ENCODE results near the gene KRTAP23-1.

The KRTAP23-1 gene

GRCh38 chr21:30320215-30320614 lies 28.2 kb downstream of the KRTAP23-1 start, which contains the start of gene KRTAP26-1:
Gene KRTAP26-1 (minus strand): TSS chr21:30320315. CDS start chr21:30320035, 280 bp downstream.
- Histone ChIP-seq H3K27ac (ENCODE audit: low read depth, low read length) (no peak within 1 kb of the TSS), H3K27me3 (ENCODE audit: control insufficient read depth in 5 of 5, insufficient read depth in 4 of 5, low read length in 5 of 5) (no peaks in the 10 kb centered on the region), H3K4me3 (ENCODE audit: low read depth in 1 of 5, low read length in 5 of 5) (no peak within 1 kb of the TSS), H3K9me3 (ENCODE audit: control insufficient read depth in 5 of 5, low read length in 5 of 5) (no peaks in the 10 kb centered on the region), H3K4me1 (ENCODE audit: control insufficient read depth in 5 of 5, insufficient read depth in 5 of 5, low read length in 5 of 5) (no peaks in the 10 kb centered on the region), H3K36me3 (ENCODE audit: control insufficient read depth in 5 of 5, insufficient read depth in 5 of 5, low read length in 5 of 5) (no peaks in the 10 kb centered on the region), H3K9ac (ENCODE audit: low read length in 5 of 5) (no peak within 1 kb of the TSS)

GRCh38 chr21:30315701-30316100 lies 32.7 kb downstream of the KRTAP23-1 start:
- H3K9ac ChIP-seq (ENCODE audit: low read length in 5 of 5): no peak overlapping the region
- H3K36me3 ChIP-seq (ENCODE audit: control insufficient read depth in 5 of 5, insufficient read depth in 5 of 5, low read length in 5 of 5): no peaks in the 10 kb centered on the region
- no peak overlapping the region for H3K4me3 ChIP-seq (ENCODE audit: low read depth in 1 of 5, low read length in 5 of 5)

DNA sequence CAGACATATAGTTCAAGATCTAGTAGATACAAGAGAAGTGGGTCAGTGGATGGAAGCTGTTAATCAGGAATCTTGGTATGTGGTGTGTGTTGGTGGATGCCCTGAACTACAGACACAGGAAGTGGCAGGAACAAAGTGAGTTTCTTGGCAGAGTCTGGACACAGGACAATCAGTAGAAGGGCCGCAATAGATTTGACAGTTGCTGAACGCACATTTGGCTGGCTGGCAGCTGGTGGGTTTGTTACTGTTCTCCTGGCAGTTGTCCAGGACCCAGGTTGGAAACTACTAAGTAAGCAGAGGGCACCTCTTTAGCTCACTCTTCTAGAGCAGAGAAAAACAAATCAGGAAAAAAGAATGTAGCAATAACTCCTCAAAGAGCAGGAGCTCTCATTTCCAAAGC lies 41.5 kb downstream of the KRTAP23-1 start:
- H3K36me3 ChIP-seq (ENCODE audit: control insufficient read depth in 5 of 5, insufficient read depth in 5 of 5, low read length in 5 of 5): no peaks in the 10 kb centered on the region
- no peaks in the 10 kb centered on the region for H3K4me1 ChIP-seq (ENCODE audit: control insufficient read depth in 5 of 5, insufficient read depth in 5 of 5, low read length in 5 of 5)
- H3K27ac ChIP-seq (ENCODE audit: low read depth, low read length): no peak overlapping the region
- H3K27me3 ChIP-seq (ENCODE audit: control insufficient read depth in 5 of 5, insufficient read depth in 4 of 5, low read length in 5 of 5): no peaks in the 10 kb centered on the region
- H3K9me3 ChIP-seq (ENCODE audit: control insufficient read depth in 5 of 5, low read length in 5 of 5): no peaks in the 10 kb centered on the region
- H3K9ac ChIP-seq (ENCODE audit: low read length in 5 of 5): no peak overlapping the region
- H3K4me3 ChIP-seq (ENCODE audit: low read depth in 1 of 5, low read length in 5 of 5): no peak overlapping the region

More at GRCh38 chr21:30315701-30316100, 32.7 kb downstream of the KRTAP23-1 start:
- Histone ChIP-seq H3K9me3 (ENCODE audit: control insufficient read depth in 5 of 5, low read length in 5 of 5) (no peaks in the 10 kb centered on the region), H3K27me3 (ENCODE audit: control insufficient read depth in 5 of 5, insufficient read depth in 4 of 5, low read length in 5 of 5) (no peaks in the 10 kb centered on the region), H3K27ac (ENCODE audit: low read depth, low read length) (no peak overlapping the region), H3K4me1 (ENCODE audit: control insufficient read depth in 5 of 5, insufficient read depth in 5 of 5, low read length in 5 of 5) (no peaks in the 10 kb centered on the region)

- no peaks in the 10 kb centered on the region for H3K36me3 ChIP-seq (ENCODE audit: control insufficient read depth in 5 of 5, insufficient read depth in 5 of 5, low read length in 5 of 5)
- H3K27ac ChIP-seq (ENCODE audit: low read depth, low read length): no peak overlapping the region
- H3K27me3 ChIP-seq (ENCODE audit: control insufficient read depth in 5 of 5, insufficient read depth in 4 of 5, low read length in 5 of 5): no peaks in the 10 kb centered on the region
- H3K9me3 ChIP-seq (ENCODE audit: control insufficient read depth in 5 of 5, low read length in 5 of 5): no peaks in the 10 kb centered on the region
- H3K4me3 ChIP-seq (ENCODE audit: low read depth in 1 of 5, low read length in 5 of 5): no peak overlapping the region
- H3K4me1 ChIP-seq (ENCODE audit: control insufficient read depth in 5 of 5, insufficient read depth in 5 of 5, low read length in 5 of 5): no peaks in the 10 kb centered on the region
- H3K9ac ChIP-seq (ENCODE audit: low read length in 5 of 5): no peak overlapping the region
Observed at GRCh38 chr21:30305136-30305535, 43.3 kb downstream of the KRTAP23-1 start.

Measured in subcutaneous abdominal adipose tissue (tissue), 5 donors.